LNCAP (cell line): ENCODE data around the gene EPAS1.

Source experiments
- CTCF ChIP-seq: fragments of 450-650 bp; IDR thresholded peaks from 2 replicates; pipeline ENCODE4 v1.5.1; 2017; ENCODE audit warnings: mild to moderate bottlenecking

The EPAS1 gene

GRCh38 chr2:46380038-46380940 lies 83.1 kb downstream of the EPAS1 start:
- TF ChIP-seq CTCF = no peak

- no peak for TF ChIP-seq CTCF
Measured at GRCh38 chr2:46381263-46381849, 84.1 kb downstream of the EPAS1 start.

DNA sequence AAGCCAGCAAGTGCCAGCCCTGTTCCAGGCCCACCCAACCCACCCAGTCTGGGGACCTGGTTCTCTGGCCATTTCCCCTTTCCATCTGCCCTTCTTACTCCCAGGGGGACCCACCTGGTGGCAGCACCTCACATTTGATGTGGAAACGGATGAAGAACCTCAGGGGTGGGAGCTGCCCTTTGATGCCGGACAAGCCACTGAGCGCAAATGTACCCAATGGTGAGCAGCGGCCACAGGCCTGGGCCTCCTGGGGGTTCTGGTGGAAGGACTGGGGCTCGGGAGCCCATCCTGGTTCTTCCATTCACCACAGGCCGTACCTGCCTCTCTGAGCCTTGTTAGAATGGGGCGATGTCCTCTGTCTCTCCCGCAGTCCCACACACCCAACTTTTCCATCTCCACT lies 84.7 kb downstream of the EPAS1 start:
- TF ChIP-seq CTCF = no peak

- TF ChIP-seq CTCF = no peak
Measured at GRCh38 chr2:46382331-46383112, 85.3 kb downstream of the EPAS1 start.

GRCh38 chr2:46383113-46383395 lies 85.8 kb downstream of the EPAS1 start:
- TF ChIP-seq CTCF = no peak

DNA sequence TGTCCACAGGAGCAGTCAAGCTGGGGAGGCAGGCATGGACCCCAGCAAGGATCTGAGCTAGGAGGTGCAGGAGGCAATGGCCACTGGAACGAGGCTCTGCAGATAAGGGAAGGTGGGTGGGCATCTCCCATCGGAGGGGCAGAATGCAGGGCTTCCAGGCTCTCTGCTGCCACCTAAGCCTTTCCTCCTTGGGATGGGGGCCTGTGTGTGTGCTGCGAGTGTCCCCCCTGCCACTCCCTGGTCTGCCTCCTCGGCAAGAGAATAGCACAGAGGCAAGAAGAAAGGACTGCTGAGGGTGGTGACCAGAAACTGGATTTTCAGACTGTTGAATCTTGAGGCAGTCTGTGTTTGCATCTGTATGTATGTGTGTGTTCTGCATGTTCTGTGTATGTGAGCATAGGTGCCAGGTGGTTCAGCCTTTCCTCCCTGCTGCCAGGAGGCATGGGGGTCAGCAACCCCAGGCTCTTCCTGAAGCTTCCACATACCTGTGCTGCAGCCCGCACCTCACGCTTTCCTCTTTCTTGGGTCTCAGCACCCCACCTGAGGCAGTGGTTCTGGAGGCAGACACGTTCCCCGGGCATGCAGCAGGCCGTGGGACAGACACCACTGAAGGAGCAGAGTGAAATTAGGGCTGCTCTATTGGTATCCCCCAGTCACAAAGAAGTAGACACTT lies 86.7 kb downstream of the EPAS1 start:
- TF ChIP-seq CTCF = no peak

DNA sequence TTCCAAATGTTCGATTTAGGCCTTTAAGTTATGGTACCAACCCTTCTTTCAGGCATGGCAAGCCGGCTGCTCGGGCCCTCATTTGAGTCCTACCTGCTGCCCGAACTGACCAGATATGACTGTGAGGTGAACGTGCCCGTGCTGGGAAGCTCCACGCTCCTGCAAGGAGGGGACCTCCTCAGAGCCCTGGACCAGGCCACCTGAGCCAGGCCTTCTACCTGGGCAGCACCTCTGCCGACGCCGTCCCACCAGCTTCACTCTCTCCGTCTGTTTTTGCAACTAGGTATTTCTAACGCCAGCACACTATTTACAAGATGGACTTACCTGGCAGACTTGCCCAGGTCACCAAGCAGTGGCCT lies 87.2 kb downstream of the EPAS1 start:
- no peak for TF ChIP-seq CTCF
